K562 (cell line): ENCODE measurements around the gene SYT1. TPM values are rescaled to one million over a fixed set of nuclear protein-coding genes. Genes with fewer than 3 reads are reported as not detected.

ENCODE experiments used
- SIN3A ChIP-seq, 2 experiments: fragments of 150-350 bp in 1 of 2; IDR thresholded peaks; 2 replicates each; pipeline ENCODE4 v1.6.1; 2011 to 2016; ENCODE audit warnings: borderline replicate concordance in 2 of 2, low read depth in 2 of 2, low read length in 2 of 2, mild to moderate bottlenecking in 2 of 2, moderate library complexity in 2 of 2; ENCODE audit not compliant: control insufficient read depth in 1 of 2
- polyA plus RNA-seq, 8 experiments: library from polyadenylated mRNA; depleted of rRNA in 4 of 8; stranded (reverse) in 5 of 8; unstranded in 3 of 8; fragments of >200 nt; fragmentation: Nextera tagmentation in 2 of 8; fragmentation: Illumina TruSeq in 1 of 8; extraction: Ambion mirVana in 2 of 8; extraction: Trizol in 1 of 8; gene quantifications; 2 replicates each; pipeline versions ENCODE4 v1.2.1 to v1.2.3, GENCODE V29; 2011 to 2014; ENCODE audit warnings: inconsistent platforms in 1 of 8, missing spikeins in 1 of 8
- total RNA-seq, 7 experiments: library from RNA; depleted of rRNA in 6 of 7; stranded (reverse); fragments of >200 nt in 6 of 7; fragmentation: Illumina TruSeq in 2 of 7; extraction: Trizol in 2 of 7; gene quantifications; 2 replicates each; pipeline versions ENCODE4 v1.2.1 to v1.2.3, GENCODE V29; 2011 to 2021; ENCODE audit warnings: low replicate concordance in 1 of 7
- TF ChIP-seq, protein P1 (sequence below), 2 experiments: fragments of 450-650 bp; formaldehyde crosslinking in 1 of 2; IDR thresholded peaks; 2 replicates each; pipeline versions ENCODE4 v1.4.0 to v1.6.1; 2014 to 2020; ENCODE audit warnings: mild to moderate bottlenecking in 2 of 2, borderline replicate concordance in 1 of 2, low read depth in 1 of 2

SYT1 gene
- total and polyA plus RNA-seq, 9 of the 15 experiments (the other 6 are each of a cell fraction or from before 2014, with no cell fraction given), result 0.03 to 0.13 (median 0.07) TPM; not detected in 4

- TF ChIP-seq, protein P1, sequence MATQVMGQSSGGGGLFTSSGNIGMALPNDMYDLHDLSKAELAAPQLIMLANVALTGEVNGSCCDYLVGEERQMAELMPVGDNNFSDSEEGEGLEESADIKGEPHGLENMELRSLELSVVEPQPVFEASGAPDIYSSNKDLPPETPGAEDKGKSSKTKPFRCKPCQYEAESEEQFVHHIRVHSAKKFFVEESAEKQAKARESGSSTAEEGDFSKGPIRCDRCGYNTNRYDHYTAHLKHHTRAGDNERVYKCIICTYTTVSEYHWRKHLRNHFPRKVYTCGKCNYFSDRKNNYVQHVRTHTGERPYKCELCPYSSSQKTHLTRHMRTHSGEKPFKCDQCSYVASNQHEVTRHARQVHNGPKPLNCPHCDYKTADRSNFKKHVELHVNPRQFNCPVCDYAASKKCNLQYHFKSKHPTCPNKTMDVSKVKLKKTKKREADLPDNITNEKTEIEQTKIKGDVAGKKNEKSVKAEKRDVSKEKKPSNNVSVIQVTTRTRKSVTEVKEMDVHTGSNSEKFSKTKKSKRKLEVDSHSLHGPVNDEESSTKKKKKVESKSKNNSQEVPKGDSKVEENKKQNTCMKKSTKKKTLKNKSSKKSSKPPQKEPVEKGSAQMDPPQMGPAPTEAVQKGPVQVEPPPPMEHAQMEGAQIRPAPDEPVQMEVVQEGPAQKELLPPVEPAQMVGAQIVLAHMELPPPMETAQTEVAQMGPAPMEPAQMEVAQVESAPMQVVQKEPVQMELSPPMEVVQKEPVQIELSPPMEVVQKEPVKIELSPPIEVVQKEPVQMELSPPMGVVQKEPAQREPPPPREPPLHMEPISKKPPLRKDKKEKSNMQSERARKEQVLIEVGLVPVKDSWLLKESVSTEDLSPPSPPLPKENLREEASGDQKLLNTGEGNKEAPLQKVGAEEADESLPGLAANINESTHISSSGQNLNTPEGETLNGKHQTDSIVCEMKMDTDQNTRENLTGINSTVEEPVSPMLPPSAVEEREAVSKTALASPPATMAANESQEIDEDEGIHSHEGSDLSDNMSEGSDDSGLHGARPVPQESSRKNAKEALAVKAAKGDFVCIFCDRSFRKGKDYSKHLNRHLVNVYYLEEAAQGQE (IDR thresholded peaks at IDR 0.05; ENCODE audit: borderline replicate concordance), result no peak
- TF ChIP-seq, protein P1 (CRISPR knock-in tag; IDR thresholded peaks at IDR 0.05; ENCODE audit: low read depth), result no peak
- TF ChIP-seq SIN3A (IDR thresholded peaks at IDR 0.05; ENCODE audit: borderline replicate concordance in 2 of 2, control insufficient read depth in 1 of 2, low read depth in 2 of 2, low read length in 2 of 2), result no peak
Measured at GRCh38 chr12:79194595-79194994, 330.0 kb downstream of the SYT1 start (continued).
